Measurements from ENCODE around the gene UCN3.

- TF ChIP-seq CTCF (IDR thresholded peaks at IDR 0.05), result no peak
- no peak for TF ChIP-seq POLR2A (IDR thresholded peaks at IDR 0.05)
These were observed 15.4 kb upstream of the UCN3 start for GRCh38 chr10:5349362-5349761.

Measured in testis (tissue), 2 donors.